Fibroblast of lung (primary cell): ENCODE results near the gene SF3A2.

Experiments
- EZH2 ChIP-seq: IDR thresholded peaks from 2 replicates; pipeline ENCODE4 v1.5.1; 2012; ENCODE audit warnings: low read length, control low read depth, mild to moderate bottlenecking; ENCODE audit errors: missing control alignments
- TF ChIP-seq, protein P1 (sequence below), 2 donors: IDR thresholded peaks in 1 of 2; conservative IDR thresholded peaks in 1 of 2; 1 replicate in 1 of 2; 2 replicates in 1 of 2; pipeline ENCODE4 v1.5.1; 2011 to 2012; ENCODE audit warnings: low read length in 2 of 2, control low read depth in 1 of 2, inconsistent platforms in 1 of 2, low read depth in 1 of 2, mild to moderate bottlenecking in 1 of 2

- TF ChIP-seq, protein P1, sequence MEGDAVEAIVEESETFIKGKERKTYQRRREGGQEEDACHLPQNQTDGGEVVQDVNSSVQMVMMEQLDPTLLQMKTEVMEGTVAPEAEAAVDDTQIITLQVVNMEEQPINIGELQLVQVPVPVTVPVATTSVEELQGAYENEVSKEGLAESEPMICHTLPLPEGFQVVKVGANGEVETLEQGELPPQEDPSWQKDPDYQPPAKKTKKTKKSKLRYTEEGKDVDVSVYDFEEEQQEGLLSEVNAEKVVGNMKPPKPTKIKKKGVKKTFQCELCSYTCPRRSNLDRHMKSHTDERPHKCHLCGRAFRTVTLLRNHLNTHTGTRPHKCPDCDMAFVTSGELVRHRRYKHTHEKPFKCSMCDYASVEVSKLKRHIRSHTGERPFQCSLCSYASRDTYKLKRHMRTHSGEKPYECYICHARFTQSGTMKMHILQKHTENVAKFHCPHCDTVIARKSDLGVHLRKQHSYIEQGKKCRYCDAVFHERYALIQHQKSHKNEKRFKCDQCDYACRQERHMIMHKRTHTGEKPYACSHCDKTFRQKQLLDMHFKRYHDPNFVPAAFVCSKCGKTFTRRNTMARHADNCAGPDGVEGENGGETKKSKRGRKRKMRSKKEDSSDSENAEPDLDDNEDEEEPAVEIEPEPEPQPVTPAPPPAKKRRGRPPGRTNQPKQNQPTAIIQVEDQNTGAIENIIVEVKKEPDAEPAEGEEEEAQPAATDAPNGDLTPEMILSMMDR (conservative IDR thresholded peaks at IDR 0.05 in 1 of 2, IDR thresholded peaks at IDR 0.05 in 1 of 2; ENCODE audit: low read depth in 1 of 2, low read length in 2 of 2): no peak
- no peak for TF ChIP-seq EZH2
Measured at GRCh38 chr19:2248136-2249009, 11.7 kb downstream of the SF3A2 start.
